ENCODE measurements around the gene NCAPD2.

Gene NCAPD2, protein sequence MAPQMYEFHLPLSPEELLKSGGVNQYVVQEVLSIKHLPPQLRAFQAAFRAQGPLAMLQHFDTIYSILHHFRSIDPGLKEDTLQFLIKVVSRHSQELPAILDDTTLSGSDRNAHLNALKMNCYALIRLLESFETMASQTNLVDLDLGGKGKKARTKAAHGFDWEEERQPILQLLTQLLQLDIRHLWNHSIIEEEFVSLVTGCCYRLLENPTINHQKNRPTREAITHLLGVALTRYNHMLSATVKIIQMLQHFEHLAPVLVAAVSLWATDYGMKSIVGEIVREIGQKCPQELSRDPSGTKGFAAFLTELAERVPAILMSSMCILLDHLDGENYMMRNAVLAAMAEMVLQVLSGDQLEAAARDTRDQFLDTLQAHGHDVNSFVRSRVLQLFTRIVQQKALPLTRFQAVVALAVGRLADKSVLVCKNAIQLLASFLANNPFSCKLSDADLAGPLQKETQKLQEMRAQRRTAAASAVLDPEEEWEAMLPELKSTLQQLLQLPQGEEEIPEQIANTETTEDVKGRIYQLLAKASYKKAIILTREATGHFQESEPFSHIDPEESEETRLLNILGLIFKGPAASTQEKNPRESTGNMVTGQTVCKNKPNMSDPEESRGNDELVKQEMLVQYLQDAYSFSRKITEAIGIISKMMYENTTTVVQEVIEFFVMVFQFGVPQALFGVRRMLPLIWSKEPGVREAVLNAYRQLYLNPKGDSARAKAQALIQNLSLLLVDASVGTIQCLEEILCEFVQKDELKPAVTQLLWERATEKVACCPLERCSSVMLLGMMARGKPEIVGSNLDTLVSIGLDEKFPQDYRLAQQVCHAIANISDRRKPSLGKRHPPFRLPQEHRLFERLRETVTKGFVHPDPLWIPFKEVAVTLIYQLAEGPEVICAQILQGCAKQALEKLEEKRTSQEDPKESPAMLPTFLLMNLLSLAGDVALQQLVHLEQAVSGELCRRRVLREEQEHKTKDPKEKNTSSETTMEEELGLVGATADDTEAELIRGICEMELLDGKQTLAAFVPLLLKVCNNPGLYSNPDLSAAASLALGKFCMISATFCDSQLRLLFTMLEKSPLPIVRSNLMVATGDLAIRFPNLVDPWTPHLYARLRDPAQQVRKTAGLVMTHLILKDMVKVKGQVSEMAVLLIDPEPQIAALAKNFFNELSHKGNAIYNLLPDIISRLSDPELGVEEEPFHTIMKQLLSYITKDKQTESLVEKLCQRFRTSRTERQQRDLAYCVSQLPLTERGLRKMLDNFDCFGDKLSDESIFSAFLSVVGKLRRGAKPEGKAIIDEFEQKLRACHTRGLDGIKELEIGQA (N-terminal part only)

DNA sequence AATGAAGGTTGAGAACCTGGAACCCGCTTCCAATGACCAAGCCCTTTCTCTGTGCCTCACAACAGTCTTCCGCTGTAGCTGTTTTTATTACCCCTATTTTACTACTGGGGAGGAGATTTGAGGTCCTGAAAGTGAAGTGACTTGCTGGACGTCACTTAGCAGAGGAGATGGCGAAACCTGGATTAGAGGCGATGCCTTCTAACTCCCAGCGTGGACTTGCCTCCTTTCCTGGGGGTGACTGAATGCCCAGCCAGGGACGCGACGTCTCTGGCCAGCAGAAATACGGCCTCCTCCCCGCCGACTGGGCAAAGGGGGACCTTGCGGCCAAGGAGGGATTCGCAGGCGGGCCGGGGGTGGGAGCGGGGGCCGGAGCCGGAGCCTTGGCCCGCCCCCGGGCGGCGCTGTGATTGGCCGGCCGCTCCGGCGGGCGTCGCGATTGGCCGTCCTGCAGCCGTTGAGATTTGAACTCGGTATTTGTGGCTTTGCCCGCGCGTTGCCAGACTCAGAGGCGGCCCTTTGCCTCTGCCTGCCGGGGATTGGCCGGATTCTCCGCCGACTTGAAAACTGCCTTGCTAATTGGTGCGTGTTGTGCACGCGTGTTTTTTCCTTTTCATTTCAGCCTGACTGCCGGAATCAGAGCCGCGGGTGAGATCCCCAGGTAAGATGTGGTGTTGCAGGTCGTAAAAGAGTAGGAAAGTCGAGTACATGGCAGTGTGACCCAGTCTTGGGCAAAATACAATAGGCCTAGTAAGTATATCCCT, at the start of gene NCAPD2:
TSS of gene NCAPD2 (plus strand) at position 606 of the 761 bp plus-strand sequence. CDS start 997 bp downstream, outside the sequence.
- Mint-ChIP-seq H3K27me3 (ENCODE audit: low read depth, poor library complexity) (peaks cover 2% of the 10 kb centered on the region), H3K36me3 (ENCODE audit: low read depth) (peaks cover 34% of the 10 kb centered on the region), H3K9me3 (no peaks in the 10 kb centered on the region), H3K27ac (peak within 1 kb of the TSS; percentile 98), H3K4me3 (peak within 1 kb of the TSS; percentile 96), H3K4me1 (peaks cover 40% of the 10 kb centered on the region)
- peak; percentile 89 for DNase-seq
- TF ChIP-seq, protein P1, sequence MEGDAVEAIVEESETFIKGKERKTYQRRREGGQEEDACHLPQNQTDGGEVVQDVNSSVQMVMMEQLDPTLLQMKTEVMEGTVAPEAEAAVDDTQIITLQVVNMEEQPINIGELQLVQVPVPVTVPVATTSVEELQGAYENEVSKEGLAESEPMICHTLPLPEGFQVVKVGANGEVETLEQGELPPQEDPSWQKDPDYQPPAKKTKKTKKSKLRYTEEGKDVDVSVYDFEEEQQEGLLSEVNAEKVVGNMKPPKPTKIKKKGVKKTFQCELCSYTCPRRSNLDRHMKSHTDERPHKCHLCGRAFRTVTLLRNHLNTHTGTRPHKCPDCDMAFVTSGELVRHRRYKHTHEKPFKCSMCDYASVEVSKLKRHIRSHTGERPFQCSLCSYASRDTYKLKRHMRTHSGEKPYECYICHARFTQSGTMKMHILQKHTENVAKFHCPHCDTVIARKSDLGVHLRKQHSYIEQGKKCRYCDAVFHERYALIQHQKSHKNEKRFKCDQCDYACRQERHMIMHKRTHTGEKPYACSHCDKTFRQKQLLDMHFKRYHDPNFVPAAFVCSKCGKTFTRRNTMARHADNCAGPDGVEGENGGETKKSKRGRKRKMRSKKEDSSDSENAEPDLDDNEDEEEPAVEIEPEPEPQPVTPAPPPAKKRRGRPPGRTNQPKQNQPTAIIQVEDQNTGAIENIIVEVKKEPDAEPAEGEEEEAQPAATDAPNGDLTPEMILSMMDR (IDR thresholded peaks at IDR 0.05) = no peak

DNA sequence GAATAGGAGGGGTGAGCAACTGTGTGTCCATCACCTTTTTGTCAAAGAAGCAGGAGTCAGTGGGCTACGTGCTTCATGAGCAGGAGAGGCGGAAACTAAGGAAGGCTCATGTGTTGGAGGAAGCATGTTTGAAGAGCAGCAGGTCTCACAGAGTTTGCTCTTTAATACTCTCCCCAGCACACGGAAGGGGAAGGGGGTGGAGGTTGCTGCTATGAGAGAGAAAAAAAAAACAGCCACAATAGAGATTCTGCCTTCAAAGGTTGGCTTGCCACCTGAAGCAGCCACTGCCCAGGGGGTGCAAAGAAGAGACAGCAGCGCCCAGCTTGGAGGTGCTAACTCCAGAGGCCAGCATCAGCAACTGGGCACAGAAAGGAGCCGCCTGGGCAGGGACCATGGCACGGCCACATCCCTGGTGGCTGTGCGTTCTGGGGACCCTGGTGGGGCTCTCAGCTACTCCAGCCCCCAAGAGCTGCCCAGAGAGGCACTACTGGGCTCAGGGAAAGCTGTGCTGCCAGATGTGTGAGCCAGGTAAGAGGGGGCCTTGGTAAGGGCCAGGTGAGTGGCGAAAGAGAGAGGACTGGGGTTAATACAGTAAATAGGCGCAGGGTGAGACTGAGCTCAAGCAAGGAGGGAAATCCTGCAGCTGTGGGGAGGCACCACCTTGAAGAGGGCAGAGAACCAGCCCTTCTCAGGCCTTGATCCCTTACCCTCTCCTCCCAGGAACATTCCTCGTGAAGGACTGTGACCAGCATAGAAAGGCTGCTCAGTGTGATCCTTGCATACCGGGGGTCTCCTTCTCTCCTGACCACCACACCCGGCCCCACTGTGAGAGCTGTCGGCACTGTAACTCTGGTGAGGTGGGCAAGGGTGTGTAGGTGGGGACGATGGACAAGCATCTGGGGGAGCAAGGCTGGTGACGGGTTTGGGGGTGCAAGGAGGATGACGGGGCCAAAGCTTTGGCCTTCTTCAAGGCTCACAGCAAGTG, 48.9 kb upstream of the NCAPD2 start, which contains the start of gene CD27:
TSS of gene CD27 (plus strand) at position 252 of the 985 bp plus-strand sequence. CDS start at position 393, 141 bp downstream.
- no peak for DNase-seq
- Mint-ChIP-seq H3K27ac (no peak within 1 kb of the TSS), H3K4me3 (no peak within 1 kb of the TSS), H3K27me3 (ENCODE audit: low read depth, poor library complexity) (no peaks in the 10 kb centered on the region), H3K36me3 (ENCODE audit: low read depth) (peaks cover 8% of the 10 kb centered on the region), H3K4me1 (peaks cover 44% of the 10 kb centered on the region), H3K9me3 (no peaks in the 10 kb centered on the region)
- TF ChIP-seq, protein P1 (IDR thresholded peaks at IDR 0.05) = no peak

DNA sequence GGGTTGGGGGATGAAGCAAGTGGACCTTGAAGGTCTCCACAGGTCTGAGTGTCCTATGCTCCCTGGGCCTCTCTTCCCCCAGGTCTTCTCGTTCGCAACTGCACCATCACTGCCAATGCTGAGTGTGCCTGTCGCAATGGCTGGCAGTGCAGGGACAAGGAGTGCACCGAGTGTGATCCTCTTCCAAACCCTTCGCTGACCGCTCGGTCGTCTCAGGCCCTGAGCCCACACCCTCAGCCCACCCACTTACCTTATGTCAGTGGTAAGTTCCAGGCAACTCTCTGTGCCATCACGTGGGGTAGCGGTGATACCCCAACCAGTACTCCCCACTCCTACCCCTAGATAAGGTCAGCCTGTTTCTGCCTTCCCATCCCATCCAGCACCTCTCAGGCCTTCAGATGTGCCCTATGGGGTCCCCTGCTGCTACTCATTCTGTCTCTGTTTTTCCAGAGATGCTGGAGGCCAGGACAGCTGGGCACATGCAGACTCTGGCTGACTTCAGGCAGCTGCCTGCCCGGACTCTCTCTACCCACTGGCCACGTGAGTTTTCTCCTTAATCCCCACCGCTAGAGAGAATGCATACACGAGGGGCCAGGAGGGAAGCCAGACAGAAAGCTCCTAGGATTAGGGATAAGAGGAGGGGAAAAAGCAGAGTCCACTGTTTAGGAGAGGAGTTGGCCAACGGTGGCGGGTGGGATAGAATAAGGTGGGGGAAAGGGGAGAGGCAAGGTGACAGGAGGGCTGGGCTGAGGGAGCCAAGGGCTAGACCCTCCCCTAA, 43.6 kb upstream of the NCAPD2 start:
- TF ChIP-seq, protein P1 (IDR thresholded peaks at IDR 0.05) = no peak
- peak overlapping the region; percentile 83 for H3K4me3 Mint-ChIP-seq
- H3K9me3 Mint-ChIP-seq = no peaks in the 10 kb centered on the region
- H3K36me3 Mint-ChIP-seq (ENCODE audit: low read depth) = peaks cover 8% of the 10 kb centered on the region
- peak overlapping the region; percentile 94 for H3K27ac Mint-ChIP-seq
- no peak for DNase-seq
- peaks cover 67% of the 10 kb centered on the region for H3K4me1 Mint-ChIP-seq
- H3K27me3 Mint-ChIP-seq (ENCODE audit: low read depth, poor library complexity) = no peaks in the 10 kb centered on the region

DNA sequence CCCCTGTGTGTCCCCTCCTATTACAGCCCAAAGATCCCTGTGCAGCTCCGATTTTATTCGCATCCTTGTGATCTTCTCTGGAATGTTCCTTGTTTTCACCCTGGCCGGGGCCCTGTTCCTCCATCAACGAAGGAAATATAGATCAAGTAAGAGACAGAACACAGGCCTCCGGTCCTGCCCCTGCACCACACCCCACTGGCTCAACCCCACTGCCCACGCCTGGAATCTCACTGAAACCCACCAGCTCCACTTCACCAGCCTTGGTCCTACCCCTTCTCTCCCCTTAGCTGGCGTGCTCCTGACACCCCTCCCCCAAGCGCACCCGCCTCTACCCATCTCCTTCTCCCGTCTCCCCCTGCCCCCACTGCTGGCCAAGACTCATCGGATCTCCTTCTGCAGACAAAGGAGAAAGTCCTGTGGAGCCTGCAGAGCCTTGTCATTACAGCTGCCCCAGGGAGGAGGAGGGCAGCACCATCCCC, 43.0 kb upstream of the NCAPD2 start:
- peak overlapping the region; percentile 83 for H3K4me3 Mint-ChIP-seq
- H3K36me3 Mint-ChIP-seq (ENCODE audit: low read depth) = peaks cover 8% of the 10 kb centered on the region
- peak overlapping the region; percentile 94 for H3K27ac Mint-ChIP-seq
- no peaks in the 10 kb centered on the region for H3K27me3 Mint-ChIP-seq (ENCODE audit: low read depth, poor library complexity)
- peaks cover 61% of the 10 kb centered on the region for H3K4me1 Mint-ChIP-seq
- no peak for DNase-seq
- H3K9me3 Mint-ChIP-seq = no peaks in the 10 kb centered on the region
- TF ChIP-seq, protein P1 (IDR thresholded peaks at IDR 0.05) = no peak

Measured in nephron progenitor cell (in vitro differentiated cells).